Gastrocnemius medialis (tissue), 4 donors: Measurements from ENCODE around the gene C5.

Experiments
- POLR2A ChIP-seq, 2 donors: fragments of 450-650 bp; IDR thresholded peaks; one replicate each; pipeline ENCODE4 v1.6.1; 2017; ENCODE audit warnings: antibody characterized with exemption in 2 of 2, mild to moderate bottlenecking in 2 of 2, moderate library complexity in 2 of 2
- TF ChIP-seq, protein P1 (sequence below), 5 experiments: fragments of 450-650 bp in 3 of 5; fragments of 200-600 bp in 2 of 5; sonication (generic) in 2 of 5; IDR thresholded peaks in 4 of 5; conservative IDR thresholded peaks in 1 of 5; 1 replicate in 4 of 5; 2 replicates in 1 of 5; pipeline ENCODE4 v1.5.1; 2016 to 2019; ENCODE audit warnings: antibody characterized with exemption in 5 of 5, mild to moderate bottlenecking in 3 of 5, moderate library complexity in 3 of 5

DNA sequence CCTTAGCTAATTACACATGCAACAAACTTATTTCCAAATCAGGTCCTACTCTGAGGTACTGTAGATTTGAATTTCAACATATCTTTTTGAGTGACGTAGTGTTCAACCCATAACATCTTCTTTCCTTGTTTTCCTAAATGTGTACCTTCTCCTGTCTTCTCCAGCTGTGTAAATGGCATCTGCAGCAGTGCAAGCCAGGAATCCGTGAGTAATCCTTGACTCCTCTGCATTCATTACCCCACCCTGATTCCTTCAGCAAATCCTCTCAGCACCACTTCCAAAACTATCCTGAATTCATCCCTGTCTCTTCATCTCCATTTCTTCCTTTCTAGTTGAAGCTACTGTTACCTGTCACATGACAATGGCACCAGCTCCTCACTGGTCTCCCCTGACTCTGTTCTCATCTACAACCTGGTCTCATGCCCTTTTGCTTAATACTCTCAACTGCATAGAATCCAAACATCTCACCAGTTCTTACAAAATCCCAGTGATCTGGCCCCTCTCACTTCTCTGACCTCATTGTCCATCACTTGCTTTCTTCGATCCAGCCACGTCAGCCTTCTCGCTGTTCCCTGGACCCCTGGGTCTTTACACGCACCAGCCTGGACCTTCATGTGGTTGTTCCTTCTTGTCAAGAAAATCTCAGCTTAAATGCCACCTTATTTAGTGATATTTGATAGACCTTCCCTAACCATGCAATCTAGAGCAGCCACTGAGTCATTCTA is 108.9 kb downstream of the C5 start:
- TF ChIP-seq, protein P1, sequence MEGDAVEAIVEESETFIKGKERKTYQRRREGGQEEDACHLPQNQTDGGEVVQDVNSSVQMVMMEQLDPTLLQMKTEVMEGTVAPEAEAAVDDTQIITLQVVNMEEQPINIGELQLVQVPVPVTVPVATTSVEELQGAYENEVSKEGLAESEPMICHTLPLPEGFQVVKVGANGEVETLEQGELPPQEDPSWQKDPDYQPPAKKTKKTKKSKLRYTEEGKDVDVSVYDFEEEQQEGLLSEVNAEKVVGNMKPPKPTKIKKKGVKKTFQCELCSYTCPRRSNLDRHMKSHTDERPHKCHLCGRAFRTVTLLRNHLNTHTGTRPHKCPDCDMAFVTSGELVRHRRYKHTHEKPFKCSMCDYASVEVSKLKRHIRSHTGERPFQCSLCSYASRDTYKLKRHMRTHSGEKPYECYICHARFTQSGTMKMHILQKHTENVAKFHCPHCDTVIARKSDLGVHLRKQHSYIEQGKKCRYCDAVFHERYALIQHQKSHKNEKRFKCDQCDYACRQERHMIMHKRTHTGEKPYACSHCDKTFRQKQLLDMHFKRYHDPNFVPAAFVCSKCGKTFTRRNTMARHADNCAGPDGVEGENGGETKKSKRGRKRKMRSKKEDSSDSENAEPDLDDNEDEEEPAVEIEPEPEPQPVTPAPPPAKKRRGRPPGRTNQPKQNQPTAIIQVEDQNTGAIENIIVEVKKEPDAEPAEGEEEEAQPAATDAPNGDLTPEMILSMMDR (IDR thresholded peaks at IDR 0.05 in 4 of 5, conservative IDR thresholded peaks at IDR 0.05 in 1 of 5) = no peak
- no peak for TF ChIP-seq POLR2A (IDR thresholded peaks at IDR 0.05)
